Astrocyte (in vitro differentiated cells and primary cell): ENCODE measurements around the gene PCDHGA5.
"Not testable (repeated sequence)": the region's sequence is repeated elsewhere in the genome, so short reads cannot be mapped to it uniquely, and the experiment has no call there.

ENCODE experiments used
- EZH2 ChIP-seq: IDR thresholded peaks from 2 replicates; pipeline ENCODE4 v1.6.1; 2012; ENCODE audit warnings: mild to moderate bottlenecking, low read length, inconsistent platforms; ENCODE audit not compliant: insufficient read depth
- TF ChIP-seq, protein P1 (sequence below): IDR thresholded peaks from 2 replicates; pipeline ENCODE4 v1.5.1; 2011; ENCODE audit warnings: low read depth, mild to moderate bottlenecking, inconsistent platforms, low read length, moderate library complexity; ENCODE audit not compliant: insufficient read depth

- TF ChIP-seq, protein P1, sequence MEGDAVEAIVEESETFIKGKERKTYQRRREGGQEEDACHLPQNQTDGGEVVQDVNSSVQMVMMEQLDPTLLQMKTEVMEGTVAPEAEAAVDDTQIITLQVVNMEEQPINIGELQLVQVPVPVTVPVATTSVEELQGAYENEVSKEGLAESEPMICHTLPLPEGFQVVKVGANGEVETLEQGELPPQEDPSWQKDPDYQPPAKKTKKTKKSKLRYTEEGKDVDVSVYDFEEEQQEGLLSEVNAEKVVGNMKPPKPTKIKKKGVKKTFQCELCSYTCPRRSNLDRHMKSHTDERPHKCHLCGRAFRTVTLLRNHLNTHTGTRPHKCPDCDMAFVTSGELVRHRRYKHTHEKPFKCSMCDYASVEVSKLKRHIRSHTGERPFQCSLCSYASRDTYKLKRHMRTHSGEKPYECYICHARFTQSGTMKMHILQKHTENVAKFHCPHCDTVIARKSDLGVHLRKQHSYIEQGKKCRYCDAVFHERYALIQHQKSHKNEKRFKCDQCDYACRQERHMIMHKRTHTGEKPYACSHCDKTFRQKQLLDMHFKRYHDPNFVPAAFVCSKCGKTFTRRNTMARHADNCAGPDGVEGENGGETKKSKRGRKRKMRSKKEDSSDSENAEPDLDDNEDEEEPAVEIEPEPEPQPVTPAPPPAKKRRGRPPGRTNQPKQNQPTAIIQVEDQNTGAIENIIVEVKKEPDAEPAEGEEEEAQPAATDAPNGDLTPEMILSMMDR = not testable (repeated sequence)
- TF ChIP-seq EZH2 = not testable (repeated sequence)
Observed at GRCh38 chr5:141375444-141376155, 11.6 kb downstream of the PCDHGA5 start.
